ENCODE results near the gene ASS1. TPM values are rescaled to one million over a fixed set of nuclear protein-coding genes. Genes with fewer than 3 reads are reported as not detected.

Gene ASS1
- polyA plus RNA-seq, 5 donors = 12.2 to 33.2 (median 22.0) TPM

DNA sequence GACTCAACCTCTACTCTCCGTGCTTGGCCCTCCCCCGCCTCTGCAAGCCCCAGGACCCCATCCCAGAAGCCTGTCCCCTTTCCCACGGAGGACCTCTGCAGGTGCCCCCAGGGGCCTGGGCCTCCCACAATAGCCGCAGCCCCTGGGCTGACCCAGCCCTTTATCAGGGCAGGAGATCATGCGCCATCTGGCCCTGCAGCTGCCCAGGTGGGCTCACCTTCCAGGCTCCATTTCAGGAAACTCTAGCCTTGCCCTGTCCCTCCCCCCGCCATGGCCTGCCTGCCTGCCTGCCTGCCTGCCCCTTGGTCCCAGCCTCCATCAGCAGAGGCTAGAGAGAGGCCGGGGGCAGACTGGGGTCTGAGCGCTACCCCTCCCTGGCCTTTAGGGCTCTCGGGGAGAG, 48.7 kb downstream of the ASS1 start:
- no peak for DNase-seq

DNA sequence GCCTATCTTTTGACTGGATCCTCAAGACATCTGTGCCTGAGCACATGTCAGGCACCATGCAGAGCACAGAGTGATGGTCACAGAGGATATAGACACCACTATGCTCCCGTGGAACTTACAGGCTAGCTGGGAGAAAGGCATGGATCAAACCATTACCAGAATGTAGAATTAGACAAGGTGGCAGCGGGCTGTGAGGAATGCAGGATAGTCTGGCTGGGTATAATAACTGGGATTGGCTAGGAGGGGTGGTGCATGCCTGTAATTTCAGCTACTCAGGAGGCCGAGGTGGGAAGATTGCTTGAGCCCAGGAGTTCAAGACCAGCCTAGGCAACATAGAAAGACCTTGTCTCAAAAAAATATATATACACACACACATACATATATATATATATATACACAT, 50.3 kb downstream of the ASS1 start:
- no peak for DNase-seq

DNA sequence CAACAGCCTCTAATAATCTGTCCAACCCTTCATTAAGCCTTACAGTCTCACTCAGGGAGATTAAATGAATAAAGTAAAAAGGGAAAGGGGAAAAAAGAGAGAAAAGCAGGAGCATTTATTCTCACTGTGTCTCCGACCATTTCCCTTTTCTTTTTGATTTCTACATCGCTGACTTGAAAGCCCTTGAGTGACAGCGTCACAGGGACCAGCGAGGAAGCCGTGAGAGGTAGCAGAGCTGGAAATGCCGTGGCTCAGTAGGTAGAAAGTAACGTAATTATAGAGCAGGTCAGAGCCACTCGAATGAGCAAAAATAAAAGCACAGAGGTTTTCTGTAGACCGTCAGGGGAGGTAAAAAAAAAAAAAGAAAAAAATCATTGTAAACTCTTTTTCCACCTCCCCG, 52.4 kb downstream of the ASS1 start:
- no peak for DNase-seq

DNA sequence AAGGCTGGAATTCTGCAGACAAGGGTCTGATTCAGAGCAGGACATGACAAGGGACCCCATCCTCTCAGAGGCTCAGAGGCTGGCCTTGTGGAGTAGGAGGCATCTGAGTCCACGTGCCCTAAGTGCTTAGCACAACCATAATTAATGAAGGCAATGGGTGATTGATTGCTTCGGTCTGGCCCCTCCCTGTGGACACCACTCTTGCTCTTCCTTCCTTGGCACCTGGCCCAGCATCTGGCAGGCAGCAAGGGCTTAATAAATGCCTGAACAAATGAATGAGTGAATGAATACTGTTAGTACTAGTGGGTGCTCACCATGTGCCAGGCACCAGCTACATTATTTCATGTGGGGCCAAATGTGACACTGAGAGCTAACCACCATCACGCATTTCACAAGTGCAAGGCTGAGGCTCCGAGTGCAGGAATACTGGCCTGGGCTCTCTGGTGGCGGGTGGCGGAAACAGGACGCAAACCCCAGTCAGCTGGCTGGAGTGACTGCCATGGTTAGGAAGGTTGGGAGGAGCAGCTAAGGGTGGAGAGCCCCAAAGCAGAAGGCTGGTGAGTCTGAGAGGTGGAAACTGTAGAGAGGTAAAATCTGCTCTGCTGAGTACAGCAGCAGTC, 53.6 kb downstream of the ASS1 start:
- DNase-seq = no peak

- no peak for DNase-seq
Observed at GRCh38 chr9:130498918-130499698, 54.3 kb downstream of the ASS1 start.

DNA sequence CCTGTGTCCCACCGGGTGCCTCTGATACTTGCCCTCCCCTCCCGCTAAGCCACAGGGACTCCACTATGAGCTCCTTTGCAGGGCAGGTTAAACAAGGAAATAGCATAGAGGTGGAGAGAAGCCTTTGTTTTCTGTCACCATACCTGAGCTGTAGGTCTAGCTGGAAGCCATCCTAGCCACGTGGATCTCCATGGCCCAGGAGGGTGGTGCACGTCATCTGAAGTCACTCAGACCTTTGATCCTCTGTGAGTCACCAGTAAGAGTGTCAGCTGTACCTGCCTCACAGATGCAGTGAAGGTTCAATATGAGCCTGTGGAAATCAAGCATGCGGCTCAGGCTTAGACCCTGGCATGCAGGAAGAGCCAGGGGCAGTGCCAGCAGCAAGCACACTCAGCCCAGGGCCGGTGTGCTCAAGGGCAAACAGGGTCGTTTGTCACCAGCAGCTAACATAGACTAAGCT, 55.1 kb downstream of the ASS1 start:
- DNase-seq = no peak

- DNase-seq = no peak
Observed at GRCh38 chr9:130500340-130501180, 55.8 kb downstream of the ASS1 start.

GRCh38 chr9:130501639-130502038, 56.9 kb downstream of the ASS1 start:
- DNase-seq = no peak

DNA sequence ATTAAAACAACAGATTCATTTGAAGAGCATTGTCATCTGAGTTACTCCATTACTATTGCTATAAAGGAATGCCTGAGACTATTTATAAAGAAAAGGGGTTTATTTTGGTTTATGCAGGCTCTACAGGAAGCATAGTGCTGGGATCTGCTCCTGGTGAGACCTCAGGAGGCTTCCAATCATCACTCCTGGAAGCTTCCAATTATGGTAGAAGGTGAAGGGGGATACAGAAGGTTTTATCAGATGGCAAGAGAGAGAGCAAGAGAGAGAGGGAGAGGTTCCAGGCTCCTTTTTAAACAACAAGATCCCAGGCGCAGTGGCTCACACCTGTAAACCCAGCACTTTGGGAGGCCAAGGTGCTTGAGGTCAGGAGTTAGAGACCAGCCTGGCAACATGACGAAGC, 63.5 kb downstream of the ASS1 start:
- DNase-seq = no peak

DNA sequence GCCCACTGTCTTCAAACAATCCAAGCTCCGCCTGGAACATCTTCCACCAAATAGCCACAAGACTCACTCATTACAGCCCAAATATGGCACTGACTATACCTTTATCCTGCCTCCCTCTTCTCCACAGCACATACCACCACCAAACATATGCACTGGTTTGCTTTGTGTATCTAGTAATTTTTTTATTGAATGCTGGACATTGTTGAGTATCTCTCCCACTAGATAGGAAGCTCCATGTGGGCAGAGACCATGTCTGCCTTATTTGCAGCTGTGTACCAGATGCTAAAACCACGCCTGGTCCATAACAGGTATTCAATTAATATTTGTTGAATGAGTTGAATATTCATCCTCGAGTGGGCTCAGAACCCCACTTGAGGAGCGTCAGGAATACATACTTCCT, 67.4 kb downstream of the ASS1 start:
- DNase-seq = no peak

DNA sequence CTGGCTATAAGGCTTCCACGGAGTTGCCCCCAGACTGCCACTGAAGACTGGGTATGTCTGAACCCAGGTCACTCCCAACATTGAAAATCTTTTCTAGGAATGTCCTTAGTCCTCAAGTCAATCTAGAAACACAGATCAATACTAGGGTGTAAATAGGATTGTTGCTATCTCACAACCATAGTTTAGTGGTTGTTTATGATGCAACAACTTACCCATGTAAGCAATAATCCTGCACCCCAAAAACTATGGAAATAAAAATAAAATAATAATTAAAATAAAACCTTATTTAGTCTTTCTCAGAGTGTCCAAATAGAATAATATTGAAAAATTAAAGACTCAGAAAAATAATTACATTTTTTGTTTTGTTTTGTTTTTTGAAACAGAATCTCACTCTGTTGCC, 68.3 kb downstream of the ASS1 start:
- no peak for DNase-seq

DNA sequence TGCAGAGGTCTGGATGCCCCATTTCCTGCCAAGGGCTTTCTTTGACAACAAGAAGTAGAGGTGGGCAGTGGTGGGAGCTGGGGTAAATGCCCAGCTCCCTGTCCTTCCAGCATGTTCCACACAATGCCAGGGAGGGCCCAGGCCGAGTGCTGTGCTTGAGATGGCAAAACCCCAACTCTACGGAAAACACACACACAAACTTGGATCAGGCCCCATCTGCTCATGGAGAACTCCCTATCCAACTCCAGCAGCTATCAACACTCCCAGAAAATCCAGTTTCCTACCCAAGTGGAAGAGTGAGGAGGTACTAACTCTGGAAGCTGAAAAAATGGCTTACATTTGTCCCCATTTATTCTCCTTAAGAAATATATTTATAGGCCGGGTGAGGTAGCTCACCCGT, 73.5 kb downstream of the ASS1 start:
- DNase-seq = no peak

DNA sequence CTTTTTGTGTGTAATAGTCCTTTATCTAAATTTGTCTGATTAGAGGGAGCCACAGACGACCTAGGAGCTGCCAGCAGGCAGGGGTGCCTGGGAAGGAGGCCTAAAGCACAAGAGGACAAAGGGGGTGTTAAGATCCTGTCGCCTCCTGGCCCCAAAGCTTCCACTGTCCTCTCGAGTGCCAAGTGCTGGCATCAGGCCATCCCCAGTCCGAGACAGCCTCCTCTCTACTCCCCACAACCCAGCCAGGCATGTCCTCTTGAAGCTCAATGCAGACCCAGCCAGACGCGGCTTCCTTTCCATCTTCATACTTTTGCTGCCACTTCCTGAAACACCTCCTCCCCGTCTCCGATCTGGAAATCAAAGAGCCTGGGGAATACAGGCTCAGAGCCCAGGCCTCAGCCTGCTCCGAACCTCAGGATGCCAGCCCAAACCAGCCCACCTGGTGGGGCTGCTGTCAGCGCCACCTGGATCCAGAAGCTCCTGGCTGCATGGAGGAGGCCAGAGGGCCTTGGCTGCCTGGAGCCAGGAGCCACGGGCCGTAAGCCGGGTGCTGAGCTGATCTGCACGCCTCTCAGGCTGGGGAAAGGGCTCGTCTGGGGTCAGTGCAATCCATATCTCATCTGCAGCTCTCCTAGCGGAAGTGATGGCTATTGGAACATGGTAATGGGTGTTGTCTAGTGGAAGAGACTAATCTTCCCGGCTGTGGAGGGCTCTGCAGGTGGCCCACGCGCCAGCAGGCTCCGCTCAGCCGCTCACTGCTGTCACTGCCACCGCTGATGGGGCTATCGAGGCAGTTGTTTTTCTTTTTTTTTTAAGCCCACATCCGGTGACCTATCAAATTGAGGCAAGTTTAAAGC, 74.4 kb downstream of the ASS1 start:
- no peak for DNase-seq

DNA sequence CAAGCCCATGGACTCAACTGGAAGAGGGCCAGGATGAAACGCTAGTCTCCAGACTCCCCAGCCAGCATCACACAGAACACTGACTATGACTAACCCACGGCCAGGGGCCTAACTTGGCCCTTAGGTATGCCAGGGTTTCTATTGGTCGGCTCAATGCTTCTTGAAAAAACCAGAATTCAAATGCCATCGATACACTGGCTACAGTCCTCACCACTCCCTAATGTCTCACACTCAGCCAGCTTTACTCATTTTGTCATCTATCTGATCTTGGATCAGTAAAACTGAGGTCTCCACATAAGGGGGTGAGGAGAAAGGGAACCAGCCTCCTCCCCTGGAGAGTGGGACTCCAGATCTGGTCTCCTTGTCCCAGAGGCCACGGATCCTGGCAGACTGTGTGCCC, 75.2 kb downstream of the ASS1 start:
- no peak for DNase-seq

- no peak for DNase-seq
Observed at GRCh38 chr9:130521715-130522114, 77.0 kb downstream of the ASS1 start.

GRCh38 chr9:130522233-130522808, 77.6 kb downstream of the ASS1 start:
- DNase-seq = no peak

- DNase-seq = no peak
Observed at GRCh38 chr9:130523921-130524320, 79.2 kb downstream of the ASS1 start.

DNA sequence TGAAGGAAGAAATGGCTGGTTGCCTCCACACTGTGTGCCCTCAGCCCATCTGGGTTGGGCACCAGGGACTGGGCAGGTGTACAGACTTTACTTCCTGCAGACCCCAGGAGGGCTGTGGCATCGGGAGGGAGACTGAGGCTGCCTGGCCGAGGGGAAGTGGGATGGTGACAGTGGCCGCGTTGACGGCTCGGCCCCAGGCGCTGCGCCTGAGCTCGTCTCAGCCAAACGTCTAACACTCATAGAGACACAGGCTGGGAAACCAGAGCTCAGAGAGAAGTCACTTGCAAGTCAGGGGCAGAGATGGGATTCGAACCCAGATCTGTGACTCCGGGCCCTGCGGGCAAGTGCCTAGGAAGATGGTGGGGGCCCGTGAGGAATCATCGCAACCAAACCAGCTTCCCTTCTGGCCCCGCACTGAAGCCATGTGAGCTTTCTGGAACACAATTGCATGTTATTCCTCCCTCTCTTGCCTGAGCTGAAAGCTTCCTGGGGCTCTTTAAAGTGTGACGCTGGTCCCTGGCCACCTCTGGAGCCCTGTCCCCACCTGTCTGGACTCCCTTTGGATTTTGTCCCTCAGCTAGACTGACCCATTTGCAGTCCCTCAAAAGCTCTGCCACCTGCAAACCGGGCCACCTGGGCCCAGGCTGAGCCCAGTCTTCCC, 81.6 kb downstream of the ASS1 start:
- no peak for DNase-seq

GRCh38 chr9:130526854-130527650, 82.3 kb downstream of the ASS1 start:
- no peak for DNase-seq
